ENCODE data around the gene CWF19L2.

The CWF19L2 gene

GRCh38 chr11:107282195-107282594, 175.4 kb downstream of the CWF19L2 start:
- no peak for DNase-seq

Measured in stimulated activated naive CD4-positive, alpha-beta T cell (primary cell).